ENCODE measurements around the gene LRAT. TPM values are rescaled to one million over a fixed set of nuclear protein-coding genes. Genes with fewer than 3 reads are reported as not detected.

The LRAT gene
- polyA plus RNA-seq, 3 donors, result not detected

GRCh38 chr4:154781126-154781982, 37.6 kb downstream of the LRAT start, which contains the start of gene RBM46:
Gene RBM46, plus strand, starts transcription at chr4:154781272. Its CDS starts 15,481 bp downstream, at chr4:154796753.
- H3K9me3 ChIP-seq (replicated peaks in 1 of 2; ENCODE audit: control insufficient read depth in 1 of 2, insufficient read depth in 1 of 2, low read length in 2 of 2), result peaks cover 0 to 6% of the 10 kb centered on the region in 2 donors
- Mint-ChIP-seq H3K27ac (no peak within 1 kb of the TSS), H3K27me3 (ENCODE audit: low read depth in 3 of 3) (peaks cover 7 to 20% (median 16%) of the 10 kb centered on the region in 3 donors), H3K9me3 (peaks cover 0 to 8% (median 2%) of the 10 kb centered on the region in 7 donors), H3K36me3 (no peaks in the 10 kb centered on the region), H3K4me3 (peak within 1 kb of the TSS in 1 of 2 donors; percentile 30), H3K4me1 (no peaks in the 10 kb centered on the region)
- no peak within 1 kb of the TSS for H3K9ac ChIP-seq (ENCODE audit: insufficient read depth, low read length, poor library complexity, severe bottlenecking)
- no peaks in the 10 kb centered on the region for H3K27me3 ChIP-seq (ENCODE audit: control insufficient read depth in 2 of 2, insufficient read depth in 2 of 2, low read length in 2 of 2)
- H3K36me3 ChIP-seq (replicated peaks in 1 of 2; ENCODE audit: control insufficient read depth in 1 of 2, insufficient read depth in 2 of 2, low read length in 2 of 2), result no peaks in the 10 kb centered on the region
- no peak within 1 kb of the TSS for H3K4me2 ChIP-seq (replicated peaks; ENCODE audit: extremely low read depth, low read length, poor library complexity, severe bottlenecking)
- no peaks in the 10 kb centered on the region for H4K20me1 ChIP-seq (ENCODE audit: insufficient read depth, low read length)
- no peak for DNase-seq
- TF ChIP-seq, protein P1, sequence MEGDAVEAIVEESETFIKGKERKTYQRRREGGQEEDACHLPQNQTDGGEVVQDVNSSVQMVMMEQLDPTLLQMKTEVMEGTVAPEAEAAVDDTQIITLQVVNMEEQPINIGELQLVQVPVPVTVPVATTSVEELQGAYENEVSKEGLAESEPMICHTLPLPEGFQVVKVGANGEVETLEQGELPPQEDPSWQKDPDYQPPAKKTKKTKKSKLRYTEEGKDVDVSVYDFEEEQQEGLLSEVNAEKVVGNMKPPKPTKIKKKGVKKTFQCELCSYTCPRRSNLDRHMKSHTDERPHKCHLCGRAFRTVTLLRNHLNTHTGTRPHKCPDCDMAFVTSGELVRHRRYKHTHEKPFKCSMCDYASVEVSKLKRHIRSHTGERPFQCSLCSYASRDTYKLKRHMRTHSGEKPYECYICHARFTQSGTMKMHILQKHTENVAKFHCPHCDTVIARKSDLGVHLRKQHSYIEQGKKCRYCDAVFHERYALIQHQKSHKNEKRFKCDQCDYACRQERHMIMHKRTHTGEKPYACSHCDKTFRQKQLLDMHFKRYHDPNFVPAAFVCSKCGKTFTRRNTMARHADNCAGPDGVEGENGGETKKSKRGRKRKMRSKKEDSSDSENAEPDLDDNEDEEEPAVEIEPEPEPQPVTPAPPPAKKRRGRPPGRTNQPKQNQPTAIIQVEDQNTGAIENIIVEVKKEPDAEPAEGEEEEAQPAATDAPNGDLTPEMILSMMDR (IDR thresholded peaks at IDR 0.05), result no peak
- 70% methylated on average over 62 of the region's 76 CpGs for WGBS (ENCODE audit: insufficient coverage)
- no peak within 1 kb of the TSS for H2AFZ ChIP-seq (ENCODE audit: insufficient read depth, low read depth, low read length, poor library complexity, severe bottlenecking)
- no peak within 1 kb of the TSS for H3K4me3 ChIP-seq (replicated peaks in 1 of 3; ENCODE audit: low read depth in 2 of 3, low read length in 3 of 3)
- intact Hi-C loops (cut with micrococcal nuclease), result no loop called here
- no peak within 1 kb of the TSS for H3K27ac ChIP-seq (ENCODE audit: low read depth in 1 of 2, low read length in 2 of 2)
- H3K79me2 ChIP-seq (ENCODE audit: insufficient read depth, low read length), result no peaks in the 10 kb centered on the region
- H3K4me1 ChIP-seq (ENCODE audit: control insufficient read depth in 1 of 2, insufficient read depth in 2 of 2, low read length in 2 of 2), result no peaks in the 10 kb centered on the region

GRCh38 chr4:154781983-154782293, 38.1 kb downstream of the LRAT start:
- H3K36me3 Mint-ChIP-seq, result no peaks in the 10 kb centered on the region
- Histone ChIP-seq H3K4me1 (ENCODE audit: control insufficient read depth in 1 of 2, insufficient read depth in 2 of 2, low read length in 2 of 2) (no peaks in the 10 kb centered on the region), H3K27me3 (ENCODE audit: control insufficient read depth in 2 of 2, insufficient read depth in 2 of 2, low read length in 2 of 2) (no peaks in the 10 kb centered on the region), H3K79me2 (ENCODE audit: insufficient read depth, low read length) (no peaks in the 10 kb centered on the region), H3K9me3 (replicated peaks in 1 of 2; ENCODE audit: control insufficient read depth in 1 of 2, insufficient read depth in 1 of 2, low read length in 2 of 2) (peaks cover 0 to 6% of the 10 kb centered on the region in 2 donors), H3K9ac (ENCODE audit: insufficient read depth, low read length, poor library complexity, severe bottlenecking) (no peak overlapping the region), H4K20me1 (ENCODE audit: insufficient read depth, low read length) (no peaks in the 10 kb centered on the region), H3K36me3 (replicated peaks in 1 of 2; ENCODE audit: control insufficient read depth in 1 of 2, insufficient read depth in 2 of 2, low read length in 2 of 2) (no peaks in the 10 kb centered on the region), H3K4me3 (replicated peaks in 1 of 3; ENCODE audit: low read depth in 2 of 3, low read length in 3 of 3) (no peak overlapping the region), H2AFZ (ENCODE audit: insufficient read depth, low read depth, low read length, poor library complexity, severe bottlenecking) (no peak overlapping the region), H3K4me2 (replicated peaks; ENCODE audit: extremely low read depth, low read length, poor library complexity, severe bottlenecking) (no peak overlapping the region), H3K27ac (ENCODE audit: low read depth in 1 of 2, low read length in 2 of 2) (no peak overlapping the region)
- no peak for DNase-seq
- H3K9me3 Mint-ChIP-seq, result peaks cover 0 to 8% (median 2%) of the 10 kb centered on the region in 7 donors
- H3K27me3 Mint-ChIP-seq (ENCODE audit: low read depth in 3 of 3), result peaks cover 7 to 20% (median 16%) of the 10 kb centered on the region in 3 donors
- H3K27ac Mint-ChIP-seq, result no peak overlapping the region
- TF ChIP-seq, protein P1 (IDR thresholded peaks at IDR 0.05), result no peak
- intact Hi-C loops (cut with micrococcal nuclease), result no loop called here
- H3K4me1 Mint-ChIP-seq, result no peaks in the 10 kb centered on the region
- 79% methylated on average over 14 of the region's 18 CpGs for WGBS (ENCODE audit: insufficient coverage)
- H3K4me3 Mint-ChIP-seq, result peak overlapping the region in 1 of 2 donors; percentile 30

Small RNAs within 50 kb of the gene (small RNA-seq; reads per million reads assigned to genes)
- not detected for gene NDUFB2P1 (ENCODE audit: insufficient read length, low read depth)
- 2.4 reads per million, percentile 7 among the genes with 10 or more reads in this experiment for gene RNU2-44P (ENCODE audit: insufficient read length, low read depth)
- not detected for gene RNU2-66P (ENCODE audit: insufficient read length, low read depth)

Other genes with a start within 250 kb of the LRAT start
- gene PLRG1, start 193.6 kb upstream of the LRAT start, polyA plus RNA-seq, result 10 to 100 TPM; 34.6 to 56.1 (median 52.5) TPM
- not detected for gene FGB, start 181.0 kb upstream of the LRAT start, polyA plus RNA-seq
- gene FGA, start 153.3 kb upstream of the LRAT start, polyA plus RNA-seq, result not detected
- gene FGG, start 131.3 kb upstream of the LRAT start, polyA plus RNA-seq, result not detected
- gene RBM46, start 37.3 kb downstream of the LRAT start, polyA plus RNA-seq, result under 1 TPM in 1 of 3 donors, not detected in 2; 0.04 TPM

Measured in CD14-positive monocyte (primary cell).